Osteocyte (in vitro differentiated cells): Measurements from ENCODE around the gene MLLT3. TPM values are rescaled to one million over a fixed set of nuclear protein-coding genes. Genes with fewer than 3 reads are reported as not detected.
A peak's percentile ranks its signal among the peaks of the same experiment; 100 is the strongest.

Experiments
- DNase-seq: peaks from one replicate; pipeline ENCODE4 v3.0.0; 2021; ENCODE audit warnings: mixed read lengths; ENCODE audit not compliant: unreplicated experiment; ENCODE audit errors: extremely low spot score
- H3K27ac Mint-ChIP-seq: one replicate; pipeline ENCODE4 v1.8.0; 2021; ENCODE audit warnings: mild to moderate bottlenecking, mixed read lengths; ENCODE audit not compliant: unreplicated experiment
- H3K27me3 Mint-ChIP-seq: one replicate; pipeline ENCODE4 v1.8.0; 2021; ENCODE audit warnings: mixed read lengths; ENCODE audit not compliant: unreplicated experiment
- H3K36me3 Mint-ChIP-seq: one replicate; pipeline ENCODE4 v1.8.0; 2021; ENCODE audit warnings: mixed read lengths; ENCODE audit not compliant: unreplicated experiment
- H3K4me1 Mint-ChIP-seq: one replicate; pipeline ENCODE4 v1.8.0; 2021; ENCODE audit warnings: mixed read lengths; ENCODE audit not compliant: unreplicated experiment
- H3K4me3 Mint-ChIP-seq: one replicate; pipeline ENCODE4 v1.8.0; 2021; ENCODE audit warnings: mild to moderate bottlenecking, moderate library complexity, mixed read lengths; ENCODE audit not compliant: unreplicated experiment
- H3K9me3 Mint-ChIP-seq: one replicate; pipeline ENCODE4 v1.8.0; 2021; ENCODE audit warnings: mixed read lengths; ENCODE audit not compliant: unreplicated experiment
- CTCF ChIP-seq: fragments of 200-600 bp; sonication (generic); IDR thresholded peaks from 2 replicates; pipeline ENCODE4 v1.5.0; 2021; ENCODE audit warnings: antibody characterized with exemption, mild to moderate bottlenecking, moderate library complexity
- microRNA-seq: library from miRNA; unstranded; fragments of <30 nt; microRNA quantifications from one replicate; pipeline ENCODE4 v1.1.0, GENCODE V29; 2020; ENCODE audit not compliant: unreplicated experiment
- total RNA-seq: library from RNA; stranded (reverse); gene quantifications from 2 replicates; pipeline ENCODE4 v1.2.1, GENCODE V29; 2021

Gene MLLT3
- total RNA-seq, 1 donor from 2014 or later = 19.5 TPM

GRCh38 chr9:20295555-20295954, 326.7 kb downstream of the MLLT3 start:
- no peak overlapping the region for H3K4me3 Mint-ChIP-seq
- no peak for DNase-seq
- peaks cover 7% of the 10 kb centered on the region for H3K9me3 Mint-ChIP-seq
- no peak for TF ChIP-seq CTCF
- H3K4me1 Mint-ChIP-seq = peaks cover 4% of the 10 kb centered on the region
- no peaks in the 10 kb centered on the region for H3K36me3 Mint-ChIP-seq
- H3K27ac Mint-ChIP-seq = no peak overlapping the region
- H3K27me3 Mint-ChIP-seq = no peaks in the 10 kb centered on the region

GRCh38 chr9:20294046-20294750, 328.1 kb downstream of the MLLT3 start:
- Mint-ChIP-seq H3K9me3 (peaks cover 7% of the 10 kb centered on the region), H3K27me3 (no peaks in the 10 kb centered on the region), H3K4me1 (peaks cover 4% of the 10 kb centered on the region)

GRCh38 chr9:20292002-20292401, 330.3 kb downstream of the MLLT3 start:
- Mint-ChIP-seq H3K4me1 (no peaks in the 10 kb centered on the region), H3K4me3 (no peak overlapping the region), H3K27ac (no peak overlapping the region), H3K27me3 (no peaks in the 10 kb centered on the region), H3K36me3 (no peaks in the 10 kb centered on the region), H3K9me3 (peaks cover 7% of the 10 kb centered on the region)
- DNase-seq = no peak
- no peak for TF ChIP-seq CTCF

More at GRCh38 chr9:20294046-20294750, 328.1 kb downstream of the MLLT3 start:
- Mint-ChIP-seq H3K27ac (no peak overlapping the region), H3K4me3 (no peak overlapping the region), H3K36me3 (no peaks in the 10 kb centered on the region)
- peak; percentile 17 for DNase-seq
- no peak for TF ChIP-seq CTCF

Small RNAs within 50 kb of the gene (microRNA-seq; reads per million reads assigned to microRNA genes)
- gene MIR4473 (7.7 reads per million, percentile 8 among the genes with 10 or more reads in this experiment), gene MIR4474 (not detected)

Other genes with a start within 250 kb of the MLLT3 start
- 38.4 and 47.7 TPM in 2 replicates for gene FOCAD, start 61.8 kb upstream of the MLLT3 start, total RNA-seq